ENCODE results near the gene DIP2C.

- no peak for TF ChIP-seq CTCF (IDR thresholded peaks at IDR 0.05; ENCODE audit: borderline replicate concordance, extremely low read depth, low read length, poor library complexity, severe bottlenecking)
- no peak for TF ChIP-seq EZH2 (IDR thresholded peaks at IDR 0.05; ENCODE audit: borderline replicate concordance, low read depth, low read length, severe bottlenecking)
These were observed 145.3 kb downstream of the DIP2C start for GRCh38 chr10:543862-544822.

Measured in DND-41 (cell line).